PC-9 (cell line): ENCODE results near the gene HSPG2. TPM values are rescaled to one million over a fixed set of nuclear protein-coding genes. Genes with fewer than 3 reads are reported as not detected.

Experiments used
- BruUV-seq: library from RNA; stranded (reverse); fragments of 400-500 nt; replicated peaks from 2 replicates; lab custom pipeline; 2021; lab: Mats Ljungman, UMichigan
- CTCF ChIA-PET: fragments of 300-600 bp; sonication (Branson Sonifier 250); formaldehyde crosslinking; loops from one replicate; lab custom pipeline; 2022; ENCODE audit warnings: antibody characterized with exemption; lab: Charles Lee
- POLR2A ChIA-PET: fragments of 300-600 bp; sonication (Branson Sonifier 250); formaldehyde crosslinking; loops from one replicate; lab custom pipeline; 2022; ENCODE audit warnings: antibody characterized with exemption; ENCODE audit not compliant: unreplicated experiment; lab: Charles Lee
- DNase-seq, 2 experiments: peaks; one replicate each; pipeline versions ENCODE4 v3.0.0 to v3.0.0-alpha.2; 2015 to 2022; ENCODE audit warnings: mixed read lengths in 1 of 2
- H2AFZ ChIP-seq: fragments of 200-600 bp; sonication (generic); 2 replicates; pipeline ENCODE4 v1.8.1; 2017; ENCODE audit warnings: antibody characterized with exemption
- H3F3A ChIP-seq: fragments of 200-600 bp; sonication (generic); 2 replicates; pipeline ENCODE4 v1.8.1; 2017; ENCODE audit warnings: antibody characterized with exemption, mild to moderate bottlenecking, low read depth; ENCODE audit not compliant: insufficient read depth
- H3K27ac ChIP-seq: fragments of 200-600 bp; sonication (generic); 2 replicates; pipeline ENCODE4 v1.6.1; 2016; ENCODE audit warnings: mixed run types
- H3K27me3 ChIP-seq: fragments of 200-600 bp; sonication (generic); 2 replicates; pipeline ENCODE4 v1.6.1; 2016; ENCODE audit warnings: low read depth, mixed run types; ENCODE audit not compliant: insufficient read depth
- H3K36me3 ChIP-seq: fragments of 200-600 bp; sonication (generic); 2 replicates; pipeline ENCODE4 v1.6.1; 2016; ENCODE audit warnings: low read depth, mixed run types
- H3K4me1 ChIP-seq: fragments of 200-600 bp; sonication (generic); replicated peaks from 2 replicates; pipeline ENCODE4 v1.6.1; 2016; ENCODE audit warnings: mixed run types; ENCODE audit not compliant: insufficient read depth
- H3K4me2 ChIP-seq: fragments of 200-600 bp; sonication (generic); 2 replicates; pipeline ENCODE4 v1.6.1; 2017; ENCODE audit warnings: mixed run types
- H3K4me3 ChIP-seq: fragments of 200-600 bp; sonication (generic); 2 replicates; pipeline ENCODE4 v1.6.1; 2016; ENCODE audit warnings: mixed run types
- H3K79me2 ChIP-seq: fragments of 200-600 bp; sonication (generic); 2 replicates; pipeline ENCODE4 v1.6.1; 2017; ENCODE audit warnings: low read depth, mixed run types
- H3K9me2 ChIP-seq: fragments of 200-600 bp; sonication (generic); 2 replicates; pipeline ENCODE4 v1.8.1; 2017; ENCODE audit warnings: mild to moderate bottlenecking; ENCODE audit not compliant: insufficient read depth
- H3K9me3 ChIP-seq: fragments of 200-600 bp; sonication (generic); 2 replicates; pipeline ENCODE4 v1.8.1; 2016; ENCODE audit warnings: low read depth; ENCODE audit not compliant: insufficient read depth
- H4K20me1 ChIP-seq: fragments of 200-600 bp; sonication (generic); 2 replicates; pipeline ENCODE4 v1.8.1; 2017; ENCODE audit not compliant: insufficient read depth
- CTCF ChIP-seq: fragments of 200-600 bp; sonication (generic); conservative IDR thresholded peaks from 2 replicates; pipeline ENCODE4 v1.6.1; 2017; ENCODE audit warnings: mixed run types, antibody characterized with exemption, mild to moderate bottlenecking, moderate library complexity
- EZH2 ChIP-seq: fragments of 200-600 bp; sonication (generic); IDR thresholded peaks from 2 replicates; pipeline ENCODE4 v1.8.0; 2017; ENCODE audit warnings: antibody characterized with exemption, low read depth
- intact Hi-C: fragments of 100-400 bp; cut with micrococcal nuclease; formaldehyde crosslinking; loops from one replicate; pipeline ENCODE4 v1.10.0; 2022; ENCODE audit not compliant: unreplicated experiment
- total RNA-seq: library from RNA; stranded (reverse); gene quantifications from 2 replicates; pipeline ENCODE4 v1.2.3, GENCODE V29; 2021

HSPG2 gene
- total RNA-seq, 1 experiment from 2014 or later: 126 TPM

- H4K20me1 ChIP-seq: no peaks in the 10 kb centered on the region
- intact Hi-C loops: no loop called here
- H3K36me3 ChIP-seq: no peaks in the 10 kb centered on the region
- H3K9me2 ChIP-seq: no peaks in the 10 kb centered on the region
- ChIA-PET CTCF (no interaction called here), POLR2A (no interaction called here)
- BruUV-seq: no TSS peak
- H3K27ac ChIP-seq: no peak overlapping the region
- H3K79me2 ChIP-seq: no peaks in the 10 kb centered on the region
- H3K4me1 ChIP-seq: no peaks in the 10 kb centered on the region
- H2AFZ ChIP-seq: no peak overlapping the region
- H3K9me3 ChIP-seq: no peaks in the 10 kb centered on the region
- TF ChIP-seq CTCF (no peak), EZH2 (no peak)
- H3F3A ChIP-seq: no peaks in the 10 kb centered on the region
- H3K27me3 ChIP-seq: no peaks in the 10 kb centered on the region
- no peak overlapping the region for H3K4me3 ChIP-seq
- no peak for DNase-seq
- no peak overlapping the region for H3K4me2 ChIP-seq
Measured at GRCh38 chr1:21893046-21893805, 43.9 kb downstream of the HSPG2 start.

GRCh38 chr1:21891621-21892479, 45.3 kb downstream of the HSPG2 start:
- BruUV-seq: no TSS peak
- Histone ChIP-seq H3K79me2 (no peaks in the 10 kb centered on the region), H3K27ac (no peak overlapping the region), H3K27me3 (no peaks in the 10 kb centered on the region), H3K9me3 (no peaks in the 10 kb centered on the region), H3K4me2 (no peak overlapping the region), H3K36me3 (no peaks in the 10 kb centered on the region), H3K4me1 (no peaks in the 10 kb centered on the region), H4K20me1 (no peaks in the 10 kb centered on the region), H3K9me2 (no peaks in the 10 kb centered on the region), H3K4me3 (no peak overlapping the region), H2AFZ (no peak overlapping the region), H3F3A (no peaks in the 10 kb centered on the region)
- no peak for DNase-seq
- intact Hi-C loops: no loop called here
- ChIA-PET POLR2A (interaction anchor here (0.6 kb wide), 1 partner anchor 185 kb away, joined by 3 read pairs; no protein-coding TSS in a partner anchor), CTCF (no interaction called here)
- no peak for TF ChIP-seq CTCF
- no peak for TF ChIP-seq EZH2

GRCh38 chr1:21891081-21891480, 46.0 kb downstream of the HSPG2 start:
- intact Hi-C loops: no loop called here
- no peaks in the 10 kb centered on the region for H3K36me3 ChIP-seq
- H3F3A ChIP-seq: no peaks in the 10 kb centered on the region
- no peaks in the 10 kb centered on the region for H3K9me2 ChIP-seq
- H2AFZ ChIP-seq: no peak overlapping the region
- no TSS peak for BruUV-seq
- H3K27ac ChIP-seq: no peak overlapping the region
- no peaks in the 10 kb centered on the region for H4K20me1 ChIP-seq
- ChIA-PET POLR2A (interaction anchor here (0.6 kb wide), 1 partner anchor 184 kb away, joined by 3 read pairs; no protein-coding TSS in a partner anchor), CTCF (no interaction called here)
- TF ChIP-seq CTCF (no peak), EZH2 (no peak)
- no peak overlapping the region for H3K4me2 ChIP-seq
- no peaks in the 10 kb centered on the region for H3K27me3 ChIP-seq
- H3K4me3 ChIP-seq: no peak overlapping the region
- no peaks in the 10 kb centered on the region for H3K79me2 ChIP-seq
- no peaks in the 10 kb centered on the region for H3K9me3 ChIP-seq
- DNase-seq: no peak
- no peaks in the 10 kb centered on the region for H3K4me1 ChIP-seq
